D721Med (cell line): ENCODE data around the gene NDUFA8.

ENCODE experiments used
- DNase-seq: peaks from one replicate; pipeline ENCODE4 v3.0.0; 2011; ENCODE audit warnings: low spot score; ENCODE audit not compliant: insufficient read length
- FAIRE-seq: peaks from 2 replicates; lab custom pipeline; 2011; peaks lifted over from hg19 to GRCh38; lab: Jason Lieb, UNC
- CTCF ChIP-seq: IDR thresholded peaks from 2 replicates; pipeline ENCODE4 v1.5.1; 2012; ENCODE audit warnings: mild to moderate bottlenecking, control low read depth; ENCODE audit not compliant: insufficient read depth; ENCODE audit errors: missing control alignments

NDUFA8 gene

GRCh38 chr9:122192914-122193525 lies 33.4 kb upstream of the NDUFA8 start:
- no peak for TF ChIP-seq CTCF
- no peak for DNase-seq
- no peak for FAIRE-seq

- DNase-seq (no peak), FAIRE-seq (no peak)
- TF ChIP-seq CTCF = no peak
Measured at GRCh38 chr9:122192261-122192875, 32.8 kb upstream of the NDUFA8 start.

GRCh38 chr9:122191584-122191983 lies 32.0 kb upstream of the NDUFA8 start:
- no peak for TF ChIP-seq CTCF
- FAIRE-seq = no peak

GRCh38 chr9:122190597-122191381 lies 31.2 kb upstream of the NDUFA8 start:
- no peak for TF ChIP-seq CTCF
- FAIRE-seq (no peak), DNase-seq (no peak)

More at GRCh38 chr9:122191584-122191983, 32.0 kb upstream of the NDUFA8 start:
- no peak for DNase-seq

GRCh38 chr9:122188369-122188768 lies 28.8 kb upstream of the NDUFA8 start:
- TF ChIP-seq CTCF = no peak
- no peak for DNase-seq
- no peak for FAIRE-seq

GRCh38 chr9:122186777-122187470 lies 27.3 kb upstream of the NDUFA8 start:
- no peak for TF ChIP-seq CTCF
- no peak for DNase-seq
- no peak for FAIRE-seq
